Daoy (cell line): ENCODE results near the gene NIPAL3. TPM values are rescaled to one million over a fixed set of nuclear protein-coding genes. Genes with fewer than 3 reads are reported as not detected.

Experiments
- DNase-seq: peaks from one replicate; pipeline ENCODE4 v3.0.0-alpha.2; 2015; ENCODE audit warnings: low read depth
- total RNA-seq: library from RNA; depleted of rRNA; stranded (reverse); fragments of >200 nt; shearing (Covaris generic); gene quantifications from 2 replicates; pipeline ENCODE4 v1.2.3, GENCODE V29; 2014; rRNA removed

NIPAL3 gene
- total RNA-seq, result 8.6 and 13.8 TPM in 2 replicates

GRCh38 chr1:24415334-24415909 lies at the start of gene NIPAL3:
Gene NIPAL3, plus strand, starts transcription at chr1:24415802. Its CDS starts 3,746 bp downstream, at chr1:24419548.
- DNase-seq, result peak; percentile 99

- DNase-seq, result no peak
Observed at GRCh38 chr1:24366707-24367106, 48.9 kb upstream of the NIPAL3 start.

DNA sequence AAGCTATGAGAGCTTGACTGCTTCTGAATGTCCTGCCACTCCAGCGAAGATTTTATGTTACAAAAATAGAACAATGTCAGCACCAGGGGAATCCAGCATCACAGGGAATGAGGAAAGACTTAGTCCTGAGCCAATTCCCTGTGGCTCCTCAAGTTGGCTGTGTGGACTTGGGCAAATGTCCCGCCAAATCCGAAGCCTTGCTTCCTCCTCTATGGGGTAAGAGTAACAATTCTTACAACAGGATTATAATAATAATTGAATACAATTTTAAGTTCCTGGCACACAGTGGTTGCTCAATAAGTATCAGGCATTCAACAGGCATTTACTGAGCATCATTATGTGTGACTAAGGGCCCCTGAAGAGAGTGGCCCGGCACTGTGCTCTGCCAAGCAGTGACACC lies 46.4 kb upstream of the NIPAL3 start:
- no peak for DNase-seq

DNA sequence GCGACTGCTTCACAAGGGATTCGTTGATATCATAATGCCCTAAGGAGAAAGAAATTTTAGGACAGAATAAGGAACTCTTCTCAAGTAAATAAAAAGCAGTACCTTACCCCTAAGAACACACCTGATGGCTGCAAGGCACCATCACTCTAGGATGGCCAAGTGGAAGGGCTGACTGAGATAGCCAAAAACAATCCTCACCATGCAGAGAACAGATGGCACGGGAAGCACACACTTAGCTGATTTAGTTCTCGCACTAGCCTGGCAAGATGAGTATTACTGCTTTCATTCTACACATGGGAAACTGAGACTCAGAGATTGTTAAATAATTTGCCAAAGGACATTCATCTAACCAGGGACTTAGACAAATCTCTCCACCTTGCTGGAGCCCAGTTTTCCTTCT lies 45.8 kb upstream of the NIPAL3 start:
- no peak for DNase-seq

GRCh38 chr1:24373044-24373443 lies 42.6 kb upstream of the NIPAL3 start:
- no peak for DNase-seq

DNA sequence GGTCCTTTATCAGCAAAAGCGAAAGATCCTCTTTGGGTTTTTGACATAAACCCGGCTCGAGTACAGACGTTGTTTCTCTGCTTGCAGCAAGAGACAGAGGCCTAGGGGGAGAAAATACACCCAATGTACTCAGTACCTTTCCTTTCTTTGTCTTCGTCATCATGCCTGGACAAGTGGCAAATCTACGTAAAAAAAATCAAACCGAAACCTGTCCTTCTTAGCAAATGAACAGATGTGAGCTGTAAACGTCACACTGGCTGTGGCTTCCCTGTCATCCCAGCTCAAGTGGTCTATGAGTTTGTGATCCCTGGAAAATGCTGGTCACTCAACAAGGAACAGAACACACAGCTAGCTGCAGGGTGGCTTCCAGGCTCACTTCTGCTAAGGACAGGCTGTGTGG lies 41.9 kb upstream of the NIPAL3 start:
- no peak for DNase-seq

DNA sequence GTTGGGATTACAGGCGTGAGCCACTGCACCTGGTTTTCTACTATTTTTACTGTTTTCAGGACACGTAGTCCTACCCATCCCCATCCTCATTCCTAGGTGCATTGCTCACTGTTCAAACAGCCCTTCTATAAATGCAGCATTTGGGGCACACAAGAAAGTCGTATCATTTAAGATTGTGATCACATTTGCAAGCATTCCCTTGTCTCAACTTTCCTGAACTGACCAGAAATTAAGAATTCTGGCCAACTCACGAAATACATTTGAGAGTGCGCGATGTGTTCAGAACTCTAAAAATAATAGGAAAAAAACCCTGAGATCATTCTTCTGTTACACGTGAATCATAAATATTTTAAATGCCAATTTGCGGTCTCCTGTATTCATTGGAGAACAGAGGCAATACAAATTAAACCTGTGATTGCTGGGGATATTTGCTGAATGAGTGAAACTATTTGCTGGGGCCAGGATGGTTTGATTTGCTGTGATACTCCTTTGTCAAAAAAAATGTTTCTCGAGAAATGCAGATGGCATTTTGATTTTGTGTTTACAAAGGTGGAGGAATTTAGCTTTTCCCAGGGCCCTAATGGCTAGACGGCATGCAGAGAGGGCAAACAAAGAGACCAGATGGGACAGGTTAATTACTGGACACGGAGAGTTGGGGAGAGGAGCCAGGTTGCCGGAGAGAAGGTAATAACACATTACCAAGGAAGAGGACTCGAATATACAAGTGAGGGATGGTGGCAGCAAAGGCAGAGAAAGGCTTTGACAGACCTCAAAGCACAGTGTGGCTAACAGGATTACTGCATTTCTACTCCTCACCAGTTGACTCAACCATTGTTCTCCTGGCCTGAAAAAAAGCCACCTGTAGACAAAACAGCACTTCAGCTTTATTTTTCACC lies 40.5 kb upstream of the NIPAL3 start:
- DNase-seq, result no peak

GRCh38 chr1:24379733-24380315 lies 35.8 kb upstream of the NIPAL3 start:
- DNase-seq, result no peak

GRCh38 chr1:24380508-24380907 lies 35.1 kb upstream of the NIPAL3 start:
- DNase-seq, result no peak

GRCh38 chr1:24381256-24381655 lies 34.3 kb upstream of the NIPAL3 start:
- no peak for DNase-seq

GRCh38 chr1:24382165-24382577 lies 33.4 kb upstream of the NIPAL3 start:
- DNase-seq, result no peak

DNA sequence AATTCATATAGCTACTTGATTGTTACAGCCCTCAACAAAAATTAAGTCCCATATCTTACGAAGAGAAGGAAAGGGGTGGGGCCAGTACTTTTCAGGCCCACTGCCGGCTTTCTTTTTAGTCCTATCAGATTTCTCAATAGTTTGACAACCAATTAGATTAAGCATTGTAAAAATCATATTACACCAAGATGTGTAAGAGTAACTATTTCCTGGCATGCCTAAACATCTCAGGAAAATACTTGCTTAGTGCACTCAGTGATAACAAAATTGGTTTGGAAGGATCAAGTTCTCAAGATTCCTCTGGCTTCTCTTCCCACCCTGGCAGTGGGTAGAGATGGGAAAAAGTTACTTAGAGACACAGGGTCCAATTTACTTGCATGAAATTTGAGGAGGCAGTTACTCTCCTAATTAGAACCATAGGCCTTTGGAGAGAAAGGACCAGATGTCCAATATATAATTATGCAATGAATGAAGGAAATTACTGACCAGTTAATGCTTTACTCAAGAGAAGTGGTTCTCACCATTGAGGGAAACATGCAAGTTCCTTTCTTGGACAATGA lies 32.1 kb upstream of the NIPAL3 start:
- no peak for DNase-seq

DNA sequence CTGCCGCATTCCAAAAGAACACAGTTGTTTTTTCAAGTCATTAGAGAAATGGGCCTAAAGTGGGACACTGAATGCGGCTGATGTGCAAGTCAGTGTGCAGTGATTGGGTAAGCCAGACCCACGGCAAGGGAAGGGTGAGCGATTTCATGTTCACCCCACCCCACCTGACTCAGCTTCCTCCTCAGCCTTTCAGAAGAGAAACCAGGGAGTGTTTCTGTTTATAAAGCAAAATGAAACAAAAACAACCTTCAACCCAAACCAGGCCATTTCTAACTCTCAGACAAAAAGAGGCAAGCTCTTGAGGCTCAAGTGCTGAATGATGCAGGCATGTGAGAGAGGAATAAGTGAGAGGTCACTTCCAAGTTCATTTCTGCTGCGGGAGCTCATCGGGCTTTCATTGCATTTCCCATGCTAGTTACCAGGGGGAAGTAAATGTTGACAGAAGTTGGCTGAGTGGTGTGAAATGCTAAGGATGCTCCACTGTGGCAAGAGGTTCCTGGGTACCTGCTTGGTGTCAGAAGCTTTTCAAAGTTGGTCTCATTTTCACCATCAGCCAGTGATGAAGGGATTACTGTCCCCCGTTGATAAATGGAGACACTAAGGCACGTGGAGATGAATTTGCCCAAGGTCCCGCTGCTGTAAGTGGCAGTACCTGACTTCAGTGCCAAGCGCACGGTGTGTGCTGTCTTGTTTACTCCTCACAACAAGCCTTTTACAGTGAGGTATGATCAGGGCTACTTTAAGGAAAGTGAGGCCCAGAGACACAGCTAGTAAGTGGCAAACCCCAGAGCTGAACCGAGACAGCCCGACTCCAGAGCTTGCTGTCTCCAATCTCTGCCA lies 31.1 kb upstream of the NIPAL3 start:
- DNase-seq, result peak; percentile 80

GRCh38 chr1:24385160-24385940 lies 30.3 kb upstream of the NIPAL3 start:
- DNase-seq, result peak; percentile 61

DNA sequence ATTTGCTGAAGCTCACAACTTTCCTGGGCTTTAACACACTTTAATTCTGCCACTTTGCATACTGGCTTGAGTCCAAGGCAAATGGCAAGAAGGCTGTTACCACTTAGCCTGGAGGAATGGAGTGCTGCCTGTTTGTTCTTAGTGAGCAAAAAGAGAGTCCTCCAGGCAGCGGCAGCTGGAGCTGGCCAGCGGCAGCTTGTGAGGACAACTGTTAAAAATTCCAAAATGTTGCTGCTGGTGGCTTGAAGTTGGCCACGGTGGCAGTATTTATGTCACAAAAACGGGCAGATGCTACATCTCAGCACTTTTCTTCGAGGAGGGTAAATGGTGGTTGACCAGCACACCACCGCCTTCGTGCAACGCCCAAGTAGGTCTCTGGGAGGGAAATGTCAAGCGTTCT lies 29.4 kb upstream of the NIPAL3 start:
- DNase-seq, result no peak

DNA sequence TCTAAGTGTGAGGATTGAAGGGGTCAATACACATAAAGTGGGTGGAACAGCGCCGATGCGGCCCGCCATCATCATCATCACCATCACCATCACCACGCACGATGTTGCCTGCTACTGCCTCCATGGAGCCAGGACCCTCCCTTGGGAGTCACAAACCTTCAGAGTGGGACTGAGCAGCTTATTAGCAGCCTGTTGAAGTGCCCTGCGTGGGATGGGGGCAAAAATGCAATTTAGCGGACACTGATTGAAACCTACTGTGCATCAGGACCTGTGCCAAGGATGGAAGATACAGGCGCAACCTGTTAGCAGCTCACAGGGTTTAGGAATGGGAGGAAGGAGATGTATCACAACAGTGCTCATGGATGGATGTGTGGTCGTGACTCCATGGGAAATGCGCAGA lies 28.7 kb upstream of the NIPAL3 start:
- DNase-seq, result no peak

- DNase-seq, result no peak
Observed at GRCh38 chr1:24387636-24388175, 27.9 kb upstream of the NIPAL3 start.

DNA sequence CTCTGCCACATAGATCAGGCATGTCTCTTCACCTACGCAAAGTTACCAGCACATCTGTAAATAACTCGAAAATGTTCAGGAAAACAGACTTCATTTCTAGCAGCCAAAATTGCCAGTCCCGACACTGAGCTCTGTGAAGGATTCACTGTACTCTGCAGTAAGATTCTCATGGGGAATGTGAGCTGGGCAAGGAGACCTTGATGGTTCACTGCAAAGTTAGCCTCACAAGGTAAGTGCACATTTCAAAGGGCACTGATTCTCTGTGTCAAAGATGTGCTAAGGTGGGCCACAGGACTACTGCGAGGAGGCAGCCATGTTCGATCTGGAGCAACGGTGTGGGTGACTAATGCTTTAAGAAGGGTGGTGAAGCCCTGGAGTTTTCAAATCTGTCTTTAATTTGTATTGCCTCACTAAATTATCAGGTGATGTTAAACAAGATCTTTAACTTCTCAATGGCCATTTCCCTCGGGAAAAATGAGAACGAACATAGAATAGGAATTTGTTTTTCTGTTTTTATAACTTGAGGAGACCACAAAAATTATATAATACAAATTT lies 27.2 kb upstream of the NIPAL3 start:
- DNase-seq, result no peak

DNA sequence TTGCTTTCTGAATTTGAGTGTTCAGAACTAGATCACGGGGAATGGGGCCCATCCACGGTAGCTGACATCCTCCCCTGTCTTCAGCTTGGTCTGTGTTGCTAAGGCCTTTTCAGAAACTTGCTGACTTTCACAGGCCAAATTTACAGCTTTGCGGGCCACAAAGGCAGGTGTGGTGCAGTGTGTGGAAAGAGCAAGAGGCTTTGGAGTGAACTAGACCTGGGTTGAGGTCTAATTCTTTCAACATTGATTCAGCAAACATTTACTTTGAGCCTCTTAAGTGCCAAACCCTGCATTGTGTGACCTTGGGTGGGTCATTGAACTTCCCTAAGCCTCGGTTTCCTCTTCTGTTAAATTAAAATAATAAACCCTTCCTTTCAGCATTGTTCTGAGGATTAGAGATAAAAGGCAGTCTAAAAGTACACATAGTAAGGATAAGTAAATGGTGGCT lies 26.3 kb upstream of the NIPAL3 start:
- DNase-seq, result no peak
